Measurements from ENCODE around the gene PDCL2. TPM values are rescaled to one million over a fixed set of nuclear protein-coding genes. Genes with fewer than 3 reads are reported as not detected.

The PDCL2 gene
- total and polyA plus RNA-seq, 9 of the 15 experiments (the other 6 are each of a cell fraction or from before 2014, with no cell fraction given), result 0.62 to 2.5 (median 1.2) TPM

- Histone ChIP-seq H2AFZ (ENCODE audit: low read depth, low read length) (no peak overlapping the region), H3K4me2 (ENCODE audit: insufficient read depth, low read length) (no peak overlapping the region), H4K20me1 (replicated peaks; ENCODE audit: control insufficient read depth, insufficient read depth, low read length) (no peaks in the 10 kb centered on the region), H3K9me1 (ENCODE audit: control insufficient read depth, insufficient read depth, low read length) (no peaks in the 10 kb centered on the region), H3K4me3 (no peak overlapping the region), H3K9ac (ENCODE audit: insufficient read depth in 1 of 2, low read depth in 2 of 2, low read length in 2 of 2) (no peak overlapping the region), H3K79me2 (ENCODE audit: control insufficient read depth, insufficient read depth, low read length) (peaks cover 6% of the 10 kb centered on the region; the same call in 1 of the 3 replicates), H3K9me3 (replicated peaks; ENCODE audit: control insufficient read depth, insufficient read depth, low read depth, low read length) (peaks cover 3% of the 10 kb centered on the region; the same call in 1 of the 2 replicates), H3K27ac (ENCODE audit: extremely low read depth, low read depth, low read length) (no peak overlapping the region), H3K4me1 (replicated peaks in 1 of 2; ENCODE audit: control insufficient read depth in 2 of 2, insufficient read depth in 2 of 2, low read length in 2 of 2) (no peaks in the 10 kb centered on the region), H3K36me3 (ENCODE audit: control insufficient read depth, insufficient read depth, low read length) (peaks cover 13% of the 10 kb centered on the region; the same call in 2 of the 3 replicates), H3K27me3 (ENCODE audit: control insufficient read depth in 2 of 2, insufficient read depth in 2 of 2, low read length in 2 of 2) (no peaks in the 10 kb centered on the region)
- POLR2A ChIA-PET, result no interaction called here
- intact Hi-C loops (cut with micrococcal nuclease), result no loop called here
- FAIRE-seq (peak; percentile 11), DNase-seq (ENCODE audit: extremely low read depth in 1 of 4, low spot score in 3 of 4) (no peak), ATAC-seq (no peak)
- 100% methylated on average over 1 of the region's 1 CpG for WGBS (ENCODE audit: insufficient coverage, low coverage, missing lambda C conversion rate)
- BruUV-seq (replicated peaks), result no TSS peak
- in situ Hi-C loops (cut with MboI), result no loop called here
- CTCF ChIA-PET (ENCODE audit: low intra/inter-chr PET ratio), result no interaction called here
- no peak for TF ChIP-seq BCL6 (CRISPR knock-in tag; IDR thresholded peaks at IDR 0.05)
- TF ChIP-seq RBM25 (IDR thresholded peaks at IDR 0.05; ENCODE audit: low read depth, low read length, severe bottlenecking), result peak; percentile 75
These were observed 80.0 kb downstream of the PDCL2 start for GRCh38 chr4:55512077-55512476.

- DNase-seq (ENCODE audit: extremely low read depth in 1 of 4, low spot score in 3 of 4) (no peak), FAIRE-seq (no peak), ATAC-seq (no peak)
- Histone ChIP-seq H3K27me3 (ENCODE audit: control insufficient read depth in 2 of 2, insufficient read depth in 2 of 2, low read length in 2 of 2) (no peaks in the 10 kb centered on the region), H3K36me3 (ENCODE audit: control insufficient read depth, insufficient read depth, low read length) (peaks cover 13% of the 10 kb centered on the region; the same call in 2 of the 3 replicates), H4K20me1 (replicated peaks; ENCODE audit: control insufficient read depth, insufficient read depth, low read length) (no peaks in the 10 kb centered on the region), H3K27ac (ENCODE audit: extremely low read depth, low read depth, low read length) (no peak overlapping the region), H3K4me2 (ENCODE audit: insufficient read depth, low read length) (no peak overlapping the region), H3K9me3 (replicated peaks; ENCODE audit: control insufficient read depth, insufficient read depth, low read depth, low read length) (peaks cover 3% of the 10 kb centered on the region; the same call in 1 of the 2 replicates), H3K9ac (ENCODE audit: insufficient read depth in 1 of 2, low read depth in 2 of 2, low read length in 2 of 2) (no peak overlapping the region), H2AFZ (ENCODE audit: low read depth, low read length) (no peak overlapping the region), H3K4me3 (no peak overlapping the region), H3K4me1 (replicated peaks in 1 of 2; ENCODE audit: control insufficient read depth in 2 of 2, insufficient read depth in 2 of 2, low read length in 2 of 2) (no peaks in the 10 kb centered on the region; a peak in 1 of 5 replicates), H3K79me2 (ENCODE audit: control insufficient read depth, insufficient read depth, low read length) (peaks cover 6% of the 10 kb centered on the region; the same call in 1 of the 3 replicates), H3K9me1 (ENCODE audit: control insufficient read depth, insufficient read depth, low read length) (no peaks in the 10 kb centered on the region)
- ChIA-PET POLR2A (no interaction called here), CTCF (ENCODE audit: low intra/inter-chr PET ratio) (no interaction called here)
- intact Hi-C loops (cut with micrococcal nuclease) (no loop called here), in situ Hi-C loops (cut with MboI) (no loop called here)
- TF ChIP-seq HBP1 (CRISPR knock-in tag; IDR thresholded peaks at IDR 0.05) (no peak), ELF2 (CRISPR knock-in tag; IDR thresholded peaks at IDR 0.05) (no peak), MNT (conservative IDR thresholded peaks at IDR 0.05) (no peak), PHB (CRISPR knock-in tag; IDR thresholded peaks at IDR 0.05) (no peak), STAT5B (CRISPR knock-in tag; IDR thresholded peaks at IDR 0.05) (no peak), FOXJ2 (tag; IDR thresholded peaks at IDR 0.05) (no peak), ZNF3 (CRISPR knock-in tag; IDR thresholded peaks at IDR 0.05) (no peak), ZNF644 (tag; IDR thresholded peaks at IDR 0.05; ENCODE audit: low read depth) (no peak), ZNF444 (CRISPR knock-in tag; IDR thresholded peaks at IDR 0.05) (no peak), GATAD2A (IDR thresholded peaks at IDR 0.05) (no peak), CSDE1 (IDR thresholded peaks at IDR 0.05) (no peak)
- BruUV-seq (replicated peaks), result no TSS peak
These were observed 81.4 kb downstream of the PDCL2 start for GRCh38 chr4:55510685-55511084.

All from K562 (cell line).